ENCODE measurements around the gene SIM1. TPM values are rescaled to one million over a fixed set of nuclear protein-coding genes. Genes with fewer than 3 reads are reported as not detected.

The SIM1 gene
- polyA plus RNA-seq, 3 donors = 0.22 to 0.93 TPM; not detected in 1

DNA sequence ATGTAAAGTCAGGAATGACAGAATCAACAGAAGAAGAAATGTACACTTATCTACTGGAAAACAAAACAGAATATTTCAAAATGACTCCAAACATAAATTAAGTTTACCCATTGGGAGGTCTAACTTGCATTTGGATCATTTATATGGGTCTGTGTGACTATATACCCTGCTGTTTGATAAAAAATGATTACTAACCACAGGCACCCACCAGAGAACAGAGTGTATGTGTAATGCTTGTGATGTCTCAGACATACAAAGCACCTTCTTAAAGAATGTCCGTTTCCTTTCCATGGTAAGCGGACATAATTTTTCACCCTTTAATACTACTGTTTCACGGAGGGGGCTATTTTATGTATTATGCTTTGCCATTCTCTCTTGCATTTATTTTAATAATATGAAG, 19.2 kb downstream of the SIM1 start:
- H3K27ac ChIP-seq (ENCODE audit: low read depth, low read length) = no peak overlapping the region
- 44 to 67% (median 45%) methylated on average over 3 of the region's 3 CpGs for WGBS, 3 donors

DNA sequence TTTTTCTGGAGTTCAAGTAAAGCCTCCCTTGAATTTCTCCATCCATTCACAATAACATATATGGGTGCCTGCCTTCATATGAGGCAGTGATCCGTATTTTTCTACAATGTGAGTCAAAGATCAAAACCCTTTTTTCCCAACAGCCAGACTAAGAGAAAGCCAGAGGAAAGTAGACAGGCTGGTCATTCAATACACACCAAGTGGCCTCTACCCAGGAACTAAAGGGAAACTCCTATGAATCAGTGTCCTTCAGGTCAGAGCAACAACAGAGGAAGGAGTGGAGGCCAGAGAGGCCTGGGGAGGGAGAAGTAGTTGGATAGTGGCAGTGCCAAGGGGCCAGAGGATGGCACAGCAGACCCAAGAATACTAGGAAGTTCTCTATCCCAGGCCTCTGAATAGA, 23.8 kb downstream of the SIM1 start:
- WGBS, 3 donors = 74 to 81% (median 79%) methylated on average over 1 of the region's 1 CpG

GRCh38 chr6:100435299-100435698, 29.4 kb downstream of the SIM1 start:
- 82 to 89% (median 84%) methylated on average over 3 of the region's 3 CpGs for WGBS, 3 donors
- no peak overlapping the region for H3K27ac ChIP-seq (ENCODE audit: low read depth, low read length)

More for the DNA sequence above, 23.8 kb downstream of the SIM1 start:
- H3K27ac ChIP-seq (ENCODE audit: low read depth, low read length) = no peak overlapping the region

GRCh38 chr6:100433726-100434435, 30.8 kb downstream of the SIM1 start:
- WGBS, 3 donors = 59 to 72% (median 65%) methylated on average over 5 of the region's 5 CpGs
- no peak overlapping the region for H3K27ac ChIP-seq (ENCODE audit: low read depth, low read length)

GRCh38 chr6:100432136-100432535, 32.6 kb downstream of the SIM1 start:
- no peak overlapping the region for H3K27ac ChIP-seq (ENCODE audit: low read depth, low read length)
- WGBS, 3 donors = 36 to 65% (median 49%) methylated on average over 3 of the region's 3 CpGs

- WGBS, 3 donors = 39 to 64% (median 57%) methylated on average over 3 of the region's 3 CpGs
- H3K27ac ChIP-seq (ENCODE audit: low read depth, low read length) = no peak overlapping the region
Measured at GRCh38 chr6:100430962-100431361, 33.8 kb downstream of the SIM1 start.

DNA sequence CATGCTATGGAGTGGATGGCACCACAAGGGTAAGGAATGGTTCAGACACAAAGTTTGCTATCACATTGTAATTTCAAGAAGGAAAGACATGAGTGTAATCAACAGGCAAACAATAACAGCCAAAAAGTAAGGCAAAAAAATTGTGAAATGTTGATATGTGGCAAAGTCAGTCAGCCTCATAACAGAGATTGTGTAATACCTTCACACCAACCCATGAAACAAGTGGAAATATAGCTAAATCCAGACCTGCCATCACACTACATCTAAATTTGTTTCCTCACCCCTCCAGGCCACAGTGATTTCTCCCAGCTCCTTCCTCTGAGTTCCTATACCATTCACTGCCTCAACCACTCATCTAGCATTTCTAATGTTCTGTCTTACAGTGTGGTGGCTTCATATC, 37.3 kb downstream of the SIM1 start:
- no peak overlapping the region for H3K27ac ChIP-seq (ENCODE audit: low read depth, low read length)

GRCh38 chr6:100426744-100427338, 37.9 kb downstream of the SIM1 start:
- no peak overlapping the region for H3K27ac ChIP-seq (ENCODE audit: low read depth, low read length)
- 57 to 82% (median 77%) methylated on average over 10 of the region's 10 CpGs for WGBS, 3 donors

- H3K27ac ChIP-seq (ENCODE audit: low read depth, low read length) = no peak overlapping the region
- 89 to 95% (median 92%) methylated on average over 3 of the region's 3 CpGs for WGBS, 3 donors
Measured at GRCh38 chr6:100426241-100426640, 38.5 kb downstream of the SIM1 start.

- no peak overlapping the region for H3K27ac ChIP-seq (ENCODE audit: low read depth, low read length)
- WGBS, 3 donors = 49 to 61% (median 51%) methylated on average over 3 of the region's 3 CpGs
Measured at GRCh38 chr6:100420711-100421110, 44.0 kb downstream of the SIM1 start.

DNA sequence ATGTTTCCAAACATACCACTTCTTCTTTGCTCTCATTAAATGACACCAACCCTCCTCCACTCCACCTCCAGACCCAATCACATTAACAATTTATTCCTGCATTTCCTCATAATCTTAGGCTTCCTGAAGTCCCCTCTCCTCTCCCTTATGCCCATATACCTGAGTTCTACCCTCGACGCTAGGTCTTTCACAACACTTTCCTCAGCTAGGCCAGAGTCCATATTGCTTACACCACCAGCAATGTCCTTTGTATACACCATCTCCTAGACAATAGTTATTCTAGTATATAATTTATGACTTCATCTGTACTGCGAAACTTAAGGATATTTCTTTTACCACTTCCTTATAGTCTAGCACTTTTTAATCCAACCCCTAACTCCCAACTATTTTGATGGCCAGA, 47.7 kb downstream of the SIM1 start:
- no peak overlapping the region for H3K27ac ChIP-seq (ENCODE audit: low read depth, low read length)
- WGBS, 3 donors = 81 to 96% (median 83%) methylated on average over 3 of the region's 3 CpGs

DNA sequence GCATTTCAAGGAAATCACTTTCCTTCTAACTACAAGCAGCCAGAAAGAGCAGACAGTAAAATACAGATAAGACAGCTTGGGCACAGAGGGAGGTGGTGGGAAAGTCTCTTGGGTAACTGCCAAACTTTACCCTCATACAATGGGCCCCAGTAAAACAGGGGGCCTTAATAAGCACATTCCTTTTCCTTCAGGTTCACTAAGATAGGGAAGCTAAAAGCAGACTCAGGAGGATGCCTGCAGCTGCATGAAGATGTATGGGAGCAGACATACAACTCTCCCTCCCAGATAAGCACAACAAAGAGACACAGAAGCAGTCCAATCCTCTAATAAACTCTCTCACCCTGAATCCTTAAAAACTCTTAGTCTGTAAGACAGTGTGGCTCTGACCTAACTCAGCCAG, 49.0 kb downstream of the SIM1 start:
- no peak overlapping the region for H3K27ac ChIP-seq (ENCODE audit: low read depth, low read length)

DNA sequence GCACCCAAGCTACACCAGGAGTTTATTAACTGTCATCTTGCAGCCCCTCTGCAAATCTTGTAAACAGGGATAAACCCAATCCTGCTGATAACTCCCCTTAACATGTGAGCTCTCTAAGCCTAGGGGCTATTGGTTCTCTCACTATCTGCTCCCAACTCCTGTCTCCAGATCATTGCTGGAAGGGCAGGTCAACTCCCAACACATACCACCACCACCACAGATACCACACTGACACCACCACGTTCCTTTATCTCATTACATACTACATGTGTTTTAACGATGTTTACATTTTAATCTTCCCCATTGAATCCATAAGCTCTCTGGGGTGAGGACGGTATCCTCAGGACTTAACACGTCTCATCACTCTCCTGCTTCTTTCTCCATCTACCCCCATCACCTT, 51.8 kb downstream of the SIM1 start:
- H3K27ac ChIP-seq (ENCODE audit: low read depth, low read length) = no peak overlapping the region
- 80 to 92% (median 84%) methylated on average over 4 of the region's 4 CpGs for WGBS, 3 donors

- no peak overlapping the region for H3K27ac ChIP-seq (ENCODE audit: low read depth, low read length)
- WGBS, 3 donors = 57 to 68% (median 60%) methylated on average over 3 of the region's 3 CpGs
Measured at GRCh38 chr6:100404051-100404450, 60.7 kb downstream of the SIM1 start.

GRCh38 chr6:100393493-100393892, 71.2 kb downstream of the SIM1 start:
- WGBS, 3 donors = 93 to 97% (median 94%) methylated on average over 23 of the region's 23 CpGs
- no peak overlapping the region for H3K27ac ChIP-seq (ENCODE audit: low read depth, low read length)

DNA sequence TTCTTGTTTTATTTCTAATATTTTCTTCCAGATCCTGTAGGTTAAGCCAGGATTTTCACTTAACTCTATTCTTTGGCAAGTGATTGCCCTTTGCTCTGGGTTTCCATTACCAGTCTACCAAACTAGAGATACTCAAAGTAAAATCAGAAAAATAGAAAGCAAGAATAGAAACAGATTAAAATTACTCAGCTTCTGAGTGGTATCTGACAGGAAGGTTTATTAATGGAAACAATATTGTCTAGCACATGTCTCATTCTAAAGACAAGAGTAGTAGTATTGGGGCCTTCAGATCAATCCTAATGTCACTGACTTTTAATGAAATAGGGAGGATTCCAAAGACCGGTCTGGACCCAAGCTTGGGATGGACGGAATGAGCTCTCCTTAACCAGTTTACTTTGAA, 72.3 kb downstream of the SIM1 start:
- 85 to 95% (median 93%) methylated on average over 2 of the region's 2 CpGs for WGBS, 3 donors
- no peak overlapping the region for H3K27ac ChIP-seq (ENCODE audit: low read depth, low read length)

- WGBS, 3 donors = 53 to 58% (median 57%) methylated on average over 3 of the region's 3 CpGs
Measured at GRCh38 chr6:100388868-100389519, 75.7 kb downstream of the SIM1 start.

GRCh38 chr6:100382767-100383195, 81.9 kb downstream of the SIM1 start:
- no peak overlapping the region for H3K27ac ChIP-seq (ENCODE audit: low read depth, low read length)
- WGBS, 3 donors = 73 to 78% (median 75%) methylated on average over 5 of the region's 5 CpGs

More at GRCh38 chr6:100388868-100389519, 75.7 kb downstream of the SIM1 start:
- no peak overlapping the region for H3K27ac ChIP-seq (ENCODE audit: low read depth, low read length)

- WGBS, 3 donors = 66 to 88% (median 86%) methylated on average over 3 of the region's 3 CpGs
- H3K27ac ChIP-seq (ENCODE audit: low read depth, low read length) = no peak overlapping the region
Measured at GRCh38 chr6:100382031-100382430, 82.7 kb downstream of the SIM1 start.

DNA sequence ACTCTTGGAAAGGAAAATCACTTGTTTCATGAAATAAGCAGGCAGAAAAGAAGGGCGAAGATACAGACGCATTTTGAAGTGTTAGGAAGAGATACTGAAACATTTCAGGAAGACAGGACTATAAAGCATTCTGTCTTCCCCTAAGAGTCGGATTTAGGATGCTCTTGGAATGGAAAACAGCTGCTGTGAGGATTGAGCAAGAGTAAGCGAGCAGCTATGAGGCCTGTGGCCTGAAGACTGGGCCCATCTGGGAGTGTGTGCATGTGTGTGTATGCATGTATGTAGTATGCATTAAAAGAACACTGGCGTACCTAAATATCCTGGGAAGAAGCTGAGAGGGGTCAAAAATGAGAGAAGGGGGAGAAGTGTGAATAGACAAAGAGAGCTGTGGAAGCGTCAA, 83.6 kb downstream of the SIM1 start:
- WGBS, 3 donors = 64 to 79% (median 65%) methylated on average over 6 of the region's 6 CpGs

More for the DNA sequence above, 83.6 kb downstream of the SIM1 start:
- no peak overlapping the region for H3K27ac ChIP-seq (ENCODE audit: low read depth, low read length)
